ENCODE data around the gene TRAF3. TPM values are rescaled to one million over a fixed set of nuclear protein-coding genes. Genes with fewer than 3 reads are reported as not detected.

The TRAF3 gene
- total and polyA plus RNA-seq, 10 donors, result 11.1 to 61.5 (median 39.1) TPM

DNA sequence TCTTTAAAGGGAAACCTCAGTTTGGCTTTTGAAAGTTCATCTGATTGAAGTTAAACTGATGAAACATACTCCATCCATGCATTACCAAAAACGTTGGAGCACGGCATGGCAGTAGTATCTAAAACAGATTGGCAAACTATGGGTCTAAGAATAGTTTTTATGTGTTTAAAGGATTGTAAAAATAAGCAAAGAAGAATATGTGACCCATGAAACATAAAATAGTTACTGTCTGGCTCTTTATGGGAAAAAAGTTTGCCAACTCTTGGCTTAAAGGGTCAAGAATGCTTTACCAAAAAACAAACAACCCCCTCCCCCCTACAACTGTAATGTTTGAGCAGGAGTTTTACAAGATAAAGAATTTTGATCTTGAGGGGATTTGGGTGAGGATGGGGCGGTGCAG lies 32.6 kb downstream of the TRAF3 start:
- no peak for DNase-seq
- intact Hi-C loops (cut with DNase I; ENCODE audit: low total_unique reads), result no loop called here
- Histone ChIP-seq H3K9me3 (no peaks in the 10 kb centered on the region), H3K4me1 (peaks cover 25 to 99% (median 66%) of the 10 kb centered on the region in 6 donors), H3K36me3 (peaks cover 0 to 13% (median 0%) of the 10 kb centered on the region in 6 donors), H3K27ac (peak overlapping the region in 5 of 8 donors; percentile 13 to 54 (median 23)), H3K27me3 (replicated peaks in 1 of 7) (no peaks in the 10 kb centered on the region), H3K4me3 (no peak overlapping the region)
- TF ChIP-seq, protein P1, sequence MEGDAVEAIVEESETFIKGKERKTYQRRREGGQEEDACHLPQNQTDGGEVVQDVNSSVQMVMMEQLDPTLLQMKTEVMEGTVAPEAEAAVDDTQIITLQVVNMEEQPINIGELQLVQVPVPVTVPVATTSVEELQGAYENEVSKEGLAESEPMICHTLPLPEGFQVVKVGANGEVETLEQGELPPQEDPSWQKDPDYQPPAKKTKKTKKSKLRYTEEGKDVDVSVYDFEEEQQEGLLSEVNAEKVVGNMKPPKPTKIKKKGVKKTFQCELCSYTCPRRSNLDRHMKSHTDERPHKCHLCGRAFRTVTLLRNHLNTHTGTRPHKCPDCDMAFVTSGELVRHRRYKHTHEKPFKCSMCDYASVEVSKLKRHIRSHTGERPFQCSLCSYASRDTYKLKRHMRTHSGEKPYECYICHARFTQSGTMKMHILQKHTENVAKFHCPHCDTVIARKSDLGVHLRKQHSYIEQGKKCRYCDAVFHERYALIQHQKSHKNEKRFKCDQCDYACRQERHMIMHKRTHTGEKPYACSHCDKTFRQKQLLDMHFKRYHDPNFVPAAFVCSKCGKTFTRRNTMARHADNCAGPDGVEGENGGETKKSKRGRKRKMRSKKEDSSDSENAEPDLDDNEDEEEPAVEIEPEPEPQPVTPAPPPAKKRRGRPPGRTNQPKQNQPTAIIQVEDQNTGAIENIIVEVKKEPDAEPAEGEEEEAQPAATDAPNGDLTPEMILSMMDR (IDR thresholded peaks at IDR 0.05 in 8 of 11, conservative IDR thresholded peaks at IDR 0.05 in 3 of 11), result no peak
- no peak for TF ChIP-seq POLR2A (IDR thresholded peaks at IDR 0.05)
- no peak for TF ChIP-seq POLR2AphosphoS5 (IDR thresholded peaks at IDR 0.05)
- WGBS, 5 donors, result 77 to 87% (median 80%) methylated on average over 3 of the region's 3 CpGs

DNA sequence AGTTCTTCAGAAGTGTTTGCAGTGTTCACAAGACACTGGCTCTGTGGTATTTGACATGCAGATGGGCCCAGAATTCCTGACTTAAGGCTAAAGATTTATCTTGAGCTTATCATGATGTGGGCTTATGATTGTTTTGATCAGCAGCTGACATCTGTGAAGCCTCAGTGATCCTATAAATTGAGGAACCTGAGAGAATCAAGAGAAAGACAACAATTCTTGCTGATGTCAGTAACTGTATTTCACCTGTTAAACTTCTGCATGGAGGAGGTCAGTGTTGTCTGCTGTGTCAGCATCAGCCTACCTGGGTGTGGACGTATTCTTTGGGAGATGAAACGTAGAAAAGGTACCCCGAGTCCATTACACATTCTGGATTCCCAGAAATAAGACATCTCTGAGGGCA lies 33.3 kb downstream of the TRAF3 start:
- intact Hi-C loops (cut with DNase I; ENCODE audit: low total_unique reads), result no loop called here
- Histone ChIP-seq H3K27me3 (replicated peaks in 1 of 7) (no peaks in the 10 kb centered on the region), H3K4me3 (no peak overlapping the region), H3K36me3 (peaks cover 0 to 15% (median 0%) of the 10 kb centered on the region in 6 donors), H3K9me3 (no peaks in the 10 kb centered on the region), H3K27ac (peak overlapping the region in 5 of 8 donors; percentile 13 to 54 (median 23)), H3K4me1 (peaks cover 20 to 99% (median 59%) of the 10 kb centered on the region in 6 donors)
- TF ChIP-seq POLR2AphosphoS5 (IDR thresholded peaks at IDR 0.05) (no peak), POLR2A (IDR thresholded peaks at IDR 0.05) (no peak)
- TF ChIP-seq, protein P1 (IDR thresholded peaks at IDR 0.05 in 8 of 11, conservative IDR thresholded peaks at IDR 0.05 in 3 of 11), result no peak
- 83 to 95% (median 85%) methylated on average over 3 of the region's 3 CpGs for WGBS, 5 donors
- DNase-seq, result no peak

DNA sequence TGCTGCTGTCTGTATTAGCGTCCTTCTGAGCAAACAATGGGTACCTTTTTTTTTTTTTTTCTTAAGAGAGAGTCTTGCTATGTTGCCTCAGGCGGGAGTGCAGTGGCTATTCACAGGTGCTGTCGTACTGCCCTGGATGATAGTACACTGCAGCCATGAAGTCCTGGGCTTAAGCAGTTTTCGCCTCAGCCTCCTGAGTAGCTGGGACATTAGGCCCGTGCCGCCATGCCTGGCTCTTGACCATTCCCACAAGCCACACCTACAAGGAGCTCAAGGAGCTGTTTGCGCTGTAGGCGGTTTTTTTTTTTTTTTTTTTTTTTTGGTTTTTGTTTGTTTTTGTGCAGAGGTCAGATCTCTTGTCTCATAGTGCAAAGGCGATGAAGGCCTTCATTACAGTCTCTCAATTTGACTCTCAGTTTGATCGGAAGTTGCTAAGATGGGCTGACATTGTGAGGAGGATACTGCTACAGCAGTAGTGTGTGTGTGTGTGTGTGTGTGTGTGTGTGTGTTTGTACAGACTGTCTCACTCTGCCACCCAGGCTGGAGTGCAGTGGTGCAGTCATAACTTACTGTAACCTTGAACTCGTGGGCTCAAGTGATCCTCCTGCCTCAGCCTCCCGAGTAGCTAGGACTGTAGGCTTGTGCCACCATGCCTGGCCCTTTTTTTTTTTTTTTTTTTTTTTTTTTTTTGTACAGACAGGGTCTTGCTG lies 34.2 kb downstream of the TRAF3 start:
- WGBS, 5 donors, result 79 to 93% (median 85%) methylated on average over 12 of the region's 12 CpGs
- Histone ChIP-seq H3K36me3 (peaks cover 0 to 15% (median 0%) of the 10 kb centered on the region in 6 donors), H3K4me1 (peaks cover 16 to 97% (median 51%) of the 10 kb centered on the region in 6 donors), H3K27ac (peak overlapping the region in 1 of 8 donors; percentile 23), H3K9me3 (no peaks in the 10 kb centered on the region), H3K4me3 (no peak overlapping the region), H3K27me3 (replicated peaks in 1 of 7) (no peaks in the 10 kb centered on the region)
- DNase-seq, result no peak
- intact Hi-C loops (cut with DNase I; ENCODE audit: low total_unique reads), result no loop called here
- TF ChIP-seq, protein P1 (IDR thresholded peaks at IDR 0.05 in 8 of 11, conservative IDR thresholded peaks at IDR 0.05 in 3 of 11), result no peak
- TF ChIP-seq POLR2A (IDR thresholded peaks at IDR 0.05) (no peak), POLR2AphosphoS5 (IDR thresholded peaks at IDR 0.05) (no peak)

- DNase-seq, result no peak
- H3K4me1 ChIP-seq, result peaks cover 11 to 97% (median 45%) of the 10 kb centered on the region in 6 donors
- no peak overlapping the region for H3K4me3 ChIP-seq
- intact Hi-C loops (cut with DNase I; ENCODE audit: low total_unique reads), result no loop called here
- no peaks in the 10 kb centered on the region for H3K9me3 ChIP-seq
- WGBS, 5 donors, result 83 to 95% (median 86%) methylated on average over 2 of the region's 2 CpGs
- peak overlapping the region in 1 of 8 donors; percentile 30 for H3K27ac ChIP-seq
- H3K27me3 ChIP-seq (replicated peaks in 1 of 7), result no peaks in the 10 kb centered on the region
- no peak for TF ChIP-seq POLR2AphosphoS5 (IDR thresholded peaks at IDR 0.05)
- TF ChIP-seq, protein P1 (IDR thresholded peaks at IDR 0.05 in 8 of 11, conservative IDR thresholded peaks at IDR 0.05 in 3 of 11), result no peak
- no peak for TF ChIP-seq POLR2A (IDR thresholded peaks at IDR 0.05)
- peaks cover 0 to 19% (median 0%) of the 10 kb centered on the region in 6 donors for H3K36me3 ChIP-seq
Measured at GRCh38 chr14:102811971-102812370, 34.7 kb downstream of the TRAF3 start.

Measured in spleen (tissue), 11 donors.